ENCODE results near the gene CCDC157. TPM values are rescaled to one million over a fixed set of nuclear protein-coding genes. Genes with fewer than 3 reads are reported as not detected.
A peak's percentile ranks its signal among the peaks of the same experiment; 100 is the strongest.
"Not testable (repeated sequence)": the region's sequence is repeated elsewhere in the genome, so short reads cannot be mapped to it uniquely, and the experiment has no call there.

CCDC157 gene
- polyA plus RNA-seq, 4 donors = 4.9 to 7.6 (median 5.3) TPM

- DNase-seq (ENCODE audit: low read depth in 4 of 4, low spot score in 3 of 4) = no peak
Observed at GRCh38 chr22:30383061-30383460, 26.3 kb downstream of the CCDC157 start.

- DNase-seq (ENCODE audit: low read depth in 4 of 4, low spot score in 3 of 4) = no peak
Observed at GRCh38 chr22:30385942-30386341, 29.1 kb downstream of the CCDC157 start.

DNA sequence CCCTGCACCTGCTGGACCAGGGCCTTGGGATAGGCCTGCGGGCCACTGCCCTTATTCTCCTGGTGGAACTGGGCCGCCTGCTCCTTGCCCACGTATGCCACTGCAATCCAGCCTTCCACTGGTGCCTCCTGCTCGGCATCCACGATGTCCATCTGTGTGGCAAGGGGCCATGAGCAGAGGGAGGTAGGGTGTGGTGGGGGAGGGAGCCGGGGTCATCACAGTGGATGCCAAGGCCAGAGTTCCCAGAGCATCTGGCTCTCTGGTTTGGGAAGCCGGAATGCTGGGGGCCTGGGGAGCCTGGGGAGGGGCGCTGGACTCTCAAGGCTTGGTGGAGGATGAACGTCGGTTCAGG, 29.8 kb downstream of the CCDC157 start:
- no peak for DNase-seq (ENCODE audit: low read depth in 4 of 4, low spot score in 3 of 4)

- DNase-seq (ENCODE audit: low read depth in 4 of 4, low spot score in 3 of 4) = peak; percentile 61 to 81 (median 71)
Observed at GRCh38 chr22:30386960-30387827, 30.4 kb downstream of the CCDC157 start, which contains the start of gene RNF215. RNF215 (minus strand) TSS chr22:30387411; CDS start chr22:30387313, 98 bp downstream.

- no peak for DNase-seq (ENCODE audit: low read depth in 4 of 4, low spot score in 3 of 4)
Observed at GRCh38 chr22:30390974-30391691, 34.3 kb downstream of the CCDC157 start.

DNA sequence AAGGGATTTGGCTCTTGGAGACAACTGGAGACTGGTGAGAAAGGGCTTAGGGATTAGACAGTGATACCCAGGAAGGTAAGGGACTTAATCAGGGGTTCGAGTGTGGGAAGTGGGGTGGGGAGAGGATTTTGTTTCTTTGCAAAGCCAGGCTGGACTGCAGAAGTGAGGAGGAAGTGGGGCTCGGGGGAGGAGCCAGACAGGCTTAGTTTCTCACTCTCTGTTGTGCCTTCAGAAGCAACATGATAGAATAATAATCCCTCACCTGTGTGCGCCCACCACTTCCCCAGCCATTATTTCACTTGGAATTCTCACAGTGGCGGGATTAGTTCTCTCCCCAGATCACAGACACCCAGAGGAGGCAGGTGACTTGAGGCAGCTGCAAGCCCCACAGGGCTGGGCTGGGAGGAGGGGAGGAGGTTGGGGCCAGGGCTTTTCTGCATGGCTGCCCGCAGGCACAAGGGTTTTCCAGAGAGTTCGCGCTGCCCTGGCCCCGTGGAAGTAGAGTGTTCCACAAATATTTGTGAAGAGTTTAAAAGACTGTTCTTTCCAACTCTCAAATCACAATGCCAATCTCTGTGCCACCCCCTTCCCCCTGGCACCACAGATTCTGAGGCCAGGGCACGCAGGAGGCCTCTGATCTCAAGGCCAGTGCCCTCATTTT, 36.0 kb downstream of the CCDC157 start:
- DNase-seq (ENCODE audit: low read depth in 4 of 4, low spot score in 3 of 4) = no peak

DNA sequence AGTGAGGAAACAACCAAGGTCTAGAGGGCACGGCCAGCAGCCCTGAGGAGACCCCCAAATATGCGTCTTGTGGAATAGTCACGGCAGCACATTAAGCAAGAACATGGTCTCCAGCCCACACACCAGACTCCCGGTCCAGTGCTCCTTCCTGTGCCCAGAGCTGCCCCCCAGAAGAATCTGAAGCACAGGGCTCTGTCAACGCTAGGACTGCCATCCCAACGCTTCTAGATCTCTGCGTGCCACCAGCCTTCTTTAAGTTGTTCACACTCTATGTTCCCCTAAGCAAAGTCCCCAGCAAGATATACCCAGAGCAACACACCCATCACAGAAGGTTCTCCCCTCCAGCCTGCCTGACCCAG, 36.5 kb downstream of the CCDC157 start:
- no peak for DNase-seq (ENCODE audit: low read depth in 4 of 4, low spot score in 3 of 4)

DNA sequence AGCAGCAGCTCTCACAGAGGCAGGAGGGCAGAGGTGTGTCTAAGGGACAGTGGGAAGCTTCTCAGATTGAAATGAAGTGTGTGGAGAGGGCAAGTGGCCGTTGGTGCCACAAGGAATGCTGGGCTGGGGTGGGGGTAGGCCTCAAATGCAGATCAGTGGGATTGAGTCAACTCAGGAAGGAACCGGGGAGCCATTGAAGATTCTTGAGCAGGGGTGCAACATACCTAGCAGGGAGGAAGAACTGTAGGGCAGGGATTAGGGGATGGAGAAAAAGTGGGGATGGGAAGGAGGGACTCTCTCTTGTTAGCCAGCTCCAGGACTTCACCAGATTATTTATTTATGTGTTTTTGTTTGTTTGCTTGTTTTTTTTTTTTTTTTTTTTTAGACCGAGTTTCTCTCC, 37.1 kb downstream of the CCDC157 start:
- no peak for DNase-seq (ENCODE audit: low read depth in 4 of 4, low spot score in 3 of 4)

- no peak for DNase-seq (ENCODE audit: low read depth in 4 of 4, low spot score in 3 of 4)
Observed at GRCh38 chr22:30396871-30397655, 40.3 kb downstream of the CCDC157 start, which contains the start of gene SEC14L2. SEC14L2 (plus strand) TSS chr22:30397018; CDS start chr22:30397117, 99 bp downstream.

GRCh38 chr22:30397656-30398635, 41.1 kb downstream of the CCDC157 start:
- no peak for DNase-seq (ENCODE audit: low read depth in 4 of 4, low spot score in 3 of 4)

- no peak for DNase-seq (ENCODE audit: low read depth in 4 of 4, low spot score in 3 of 4)
Observed at GRCh38 chr22:30398685-30399680, 42.2 kb downstream of the CCDC157 start.

DNA sequence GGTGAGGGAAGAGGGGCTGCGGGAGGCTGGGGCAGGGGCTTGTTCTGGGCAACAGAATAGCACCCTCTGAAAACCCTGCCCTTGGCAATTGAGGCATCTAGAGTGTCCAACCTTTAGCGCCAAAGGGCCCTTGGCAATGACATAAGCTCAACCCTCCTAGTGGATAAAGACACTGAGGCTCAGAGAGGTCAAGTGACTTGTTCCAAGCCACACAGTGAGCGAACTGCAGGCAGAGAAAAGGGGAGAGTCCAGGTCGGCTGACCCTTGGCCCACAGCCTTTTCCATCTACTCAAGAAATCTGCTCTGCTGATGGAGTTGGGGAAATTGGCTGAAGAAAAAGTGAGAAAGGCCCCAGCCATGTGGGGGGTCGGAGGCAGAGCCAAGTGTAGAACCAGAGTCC, 42.9 kb downstream of the CCDC157 start:
- no peak for DNase-seq (ENCODE audit: low read depth in 4 of 4, low spot score in 3 of 4)

DNA sequence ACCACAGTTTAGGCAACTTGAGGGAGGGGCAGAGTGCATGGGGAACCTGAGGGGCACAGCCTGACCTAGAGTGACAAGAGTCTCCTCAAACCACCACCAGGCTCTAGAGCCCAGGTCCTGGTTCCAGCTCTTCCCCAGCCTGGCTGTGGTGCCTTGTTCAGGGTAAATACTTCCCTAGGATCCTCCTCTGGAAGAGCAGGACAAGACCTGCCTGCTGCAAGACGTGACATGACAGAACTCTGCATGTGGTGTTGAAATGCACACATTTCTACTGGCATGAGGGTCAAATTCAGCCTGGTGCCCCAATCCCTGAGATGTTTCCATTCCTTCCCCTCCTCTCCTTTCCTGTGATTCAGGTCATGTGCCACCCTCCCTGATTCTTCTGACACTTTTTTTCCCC, 43.4 kb downstream of the CCDC157 start:
- DNase-seq (ENCODE audit: low read depth in 4 of 4, low spot score in 3 of 4) = no peak

- DNase-seq (ENCODE audit: low read depth in 4 of 4, low spot score in 3 of 4) = not testable (repeated sequence)
Observed at GRCh38 chr22:30401024-30401423, 44.2 kb downstream of the CCDC157 start.

- DNase-seq (ENCODE audit: low read depth in 4 of 4, low spot score in 3 of 4) = no peak
Observed at GRCh38 chr22:30402028-30402765, 45.4 kb downstream of the CCDC157 start.

GRCh38 chr22:30402766-30403104, 45.9 kb downstream of the CCDC157 start:
- not testable (repeated sequence) for DNase-seq (ENCODE audit: low read depth in 4 of 4, low spot score in 3 of 4)

GRCh38 chr22:30404307-30404706, 47.5 kb downstream of the CCDC157 start:
- DNase-seq (ENCODE audit: low read depth in 4 of 4, low spot score in 3 of 4) = no peak
